ENCODE data around the gene GRWD1.

GRCh38 chr19:48461651-48461981 lies 15.8 kb downstream of the GRWD1 start:
- TF ChIP-seq SIN3A (IDR thresholded peaks at IDR 0.05; ENCODE audit: borderline replicate concordance, insufficient read depth, low read depth, low read length) (no peak), CTCF (IDR thresholded peaks at IDR 0.05) (no peak), TCF7L2 (IDR thresholded peaks at IDR 0.05; ENCODE audit: low read depth, low read length) (no peak)
